GM12892 (cell line): Measurements from ENCODE around the gene ALPL. TPM values are rescaled to one million over a fixed set of nuclear protein-coding genes. Genes with fewer than 3 reads are reported as not detected.
"Not testable (repeated sequence)": the region's sequence is repeated elsewhere in the genome, so short reads cannot be mapped to it uniquely, and the experiment has no call there.

Experiments
- DNase-seq: peaks from one replicate; pipeline ENCODE4 v3.0.0; 2011; ENCODE audit not compliant: insufficient read length
- FAIRE-seq: peaks from 2 replicates; lab custom pipeline; 2011; peaks lifted over from hg19 to GRCh38; lab: Jason Lieb, UNC
- POLR2A ChIP-seq: IDR thresholded peaks from 2 replicates; pipeline ENCODE4 v1.6.1; 2011; ENCODE audit warnings: low read depth, low read length, control low read depth
- POLR2AphosphoS5 ChIP-seq: IDR thresholded peaks from 2 replicates; pipeline ENCODE4 v1.6.1; 2011; ENCODE audit warnings: low read depth, low read length, control low read depth
- TAF1 ChIP-seq: IDR thresholded peaks from 2 replicates; pipeline ENCODE4 v1.6.1; 2011; ENCODE audit warnings: low read depth, mild to moderate bottlenecking, control low read depth, low read length, borderline replicate concordance
- polyA plus RNA-seq: library from polyadenylated mRNA; unstranded; fragments of >200 nt; gene quantifications from one replicate; pipeline ENCODE4 v1.2.1, GENCODE V29; 2012; ENCODE audit warnings: missing spikeins, inconsistent platforms; ENCODE audit not compliant: missing spikeins

ALPL gene
- polyA plus RNA-seq: not detected

- DNase-seq (no peak), FAIRE-seq (no peak)
- TF ChIP-seq POLR2AphosphoS5: no peak
- no peak for TF ChIP-seq POLR2A
- no peak for TF ChIP-seq TAF1
Measured at GRCh38 chr1:21509351-21510112, at the start of gene ALPL. ALPL (plus strand) TSS chr1:21509423; CDS start chr1:21554082, 44,659 bp downstream.

DNA sequence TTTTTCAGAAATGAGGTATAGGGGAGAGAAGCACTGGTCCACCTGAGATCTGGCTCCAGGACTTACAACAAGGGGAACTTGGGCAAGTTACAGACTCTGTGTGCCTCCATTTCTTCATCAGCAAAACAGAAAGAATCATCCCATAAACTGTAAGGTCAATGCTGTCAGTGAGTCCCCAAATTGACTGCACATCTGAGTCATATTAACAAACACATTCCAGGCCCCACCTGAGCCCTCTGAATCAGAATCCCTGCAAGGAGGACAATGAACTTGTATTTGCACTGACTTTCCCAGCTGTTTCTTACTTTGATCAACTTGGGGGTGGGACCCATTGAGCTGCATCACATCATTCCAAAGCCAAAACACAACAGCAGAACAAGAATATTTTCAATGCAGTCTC is 44.1 kb upstream of the ALPL start:
- FAIRE-seq: not testable (repeated sequence)

DNA sequence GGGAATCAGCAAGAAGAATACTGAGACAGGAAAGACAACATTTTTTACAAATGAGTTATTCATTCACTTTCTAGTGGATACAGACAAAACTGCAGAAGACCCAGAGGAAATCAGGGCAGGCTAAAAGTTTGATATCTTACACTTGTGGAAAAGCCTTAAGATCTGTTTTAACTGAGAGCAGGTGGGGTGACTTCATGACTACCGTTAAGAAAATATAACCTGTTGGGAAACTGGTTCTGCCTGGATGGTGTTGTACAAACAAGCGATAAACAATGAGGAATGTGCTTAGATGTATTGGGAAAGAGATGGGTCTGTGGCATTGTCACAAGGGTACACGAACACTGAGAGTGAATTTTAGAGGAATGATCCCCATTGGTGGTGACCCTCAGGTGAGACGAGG is 41.3 kb upstream of the ALPL start:
- not testable (repeated sequence) for DNase-seq, FAIRE-seq

More for the DNA sequence above, 44.1 kb upstream of the ALPL start:
- not testable (repeated sequence) for DNase-seq

DNA sequence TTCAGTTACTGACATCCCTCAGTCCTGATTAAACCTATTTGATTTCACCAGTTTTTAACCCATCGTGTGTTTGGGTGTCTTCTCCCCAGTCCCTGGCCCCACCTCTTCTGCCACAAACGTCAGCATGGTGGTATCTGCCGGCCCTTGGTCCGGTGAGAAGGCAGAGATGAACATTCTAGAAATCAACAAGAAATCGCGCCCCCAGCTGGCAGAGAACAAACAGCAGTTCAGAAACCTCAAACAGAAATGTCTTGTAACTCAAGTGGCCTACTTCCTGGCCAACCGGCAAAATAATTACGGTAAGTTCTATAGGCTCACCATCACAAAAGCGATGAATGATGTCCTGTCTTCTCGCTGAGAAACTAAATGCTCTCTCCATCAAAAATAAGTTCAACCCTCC is 40.6 kb upstream of the ALPL start:
- no peak for TF ChIP-seq POLR2AphosphoS5
- no peak for TF ChIP-seq TAF1
- no peak for TF ChIP-seq POLR2A
- no peak for FAIRE-seq
- DNase-seq: no peak

DNA sequence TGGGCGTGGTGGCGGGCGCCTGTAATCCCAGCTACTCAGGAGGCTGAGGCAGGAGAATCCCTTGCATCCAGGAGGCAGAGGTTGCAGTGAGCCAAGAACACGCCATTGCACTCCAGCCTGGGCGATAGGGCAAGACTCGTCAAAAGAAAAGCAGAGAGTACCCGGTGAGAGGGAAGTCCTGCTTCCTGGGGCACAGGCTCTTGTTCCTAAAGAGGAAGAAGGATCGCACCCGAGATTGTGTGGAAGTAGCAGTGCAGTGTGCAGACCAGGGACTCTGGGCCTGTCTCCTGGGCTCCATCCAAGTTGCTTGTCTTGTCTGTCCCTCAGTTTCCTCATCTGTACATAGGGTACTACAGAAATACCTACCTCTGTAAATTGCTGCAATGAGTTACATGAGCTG is 39.6 kb upstream of the ALPL start:
- FAIRE-seq (no peak), DNase-seq (no peak)
- TF ChIP-seq POLR2AphosphoS5 (no peak), TAF1 (no peak), POLR2A (no peak)

DNA sequence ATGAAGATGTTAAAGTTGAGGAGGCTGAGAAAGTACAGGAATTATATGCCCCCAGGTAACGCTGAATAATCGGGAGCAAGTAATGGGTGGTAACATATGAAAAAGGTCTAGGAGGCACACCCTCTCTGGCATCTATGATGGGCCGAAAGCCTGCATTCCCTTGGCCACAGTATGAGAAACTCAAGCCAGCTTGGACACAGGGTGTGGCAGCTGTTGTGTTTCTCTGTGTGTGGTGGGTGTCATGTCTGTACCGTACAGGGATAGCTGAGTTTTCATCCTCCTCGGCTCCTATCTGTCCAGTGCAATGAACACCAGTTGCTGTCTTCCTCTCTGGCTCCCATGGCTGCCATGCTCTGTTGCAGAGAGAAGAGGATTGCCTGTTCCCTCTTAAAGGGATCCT is 36.4 kb upstream of the ALPL start:
- FAIRE-seq (no peak), DNase-seq (no peak)
- TF ChIP-seq POLR2A (no peak), POLR2AphosphoS5 (no peak), TAF1 (no peak)

DNA sequence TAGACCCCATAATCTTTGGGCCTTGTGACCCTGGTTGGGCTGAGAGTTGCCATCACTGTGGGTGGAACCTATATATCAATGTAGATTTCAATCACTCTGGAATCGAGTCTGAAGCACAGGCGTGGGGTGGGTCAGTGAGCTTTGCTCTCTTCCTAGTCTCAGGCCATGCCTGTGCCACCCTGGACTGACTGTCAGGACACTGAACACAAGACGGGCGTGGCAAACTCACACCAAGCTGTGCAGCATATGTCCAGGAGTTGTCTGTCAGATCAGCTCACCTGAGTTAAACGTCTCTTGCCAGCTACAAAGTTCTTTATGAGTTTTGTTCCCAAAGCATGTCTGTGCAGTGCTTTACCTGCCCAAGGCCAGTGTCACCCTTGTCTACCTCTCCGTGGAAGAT is 30.9 kb upstream of the ALPL start:
- no peak for TF ChIP-seq POLR2A
- TF ChIP-seq POLR2AphosphoS5: no peak
- no peak for TF ChIP-seq TAF1
- no peak for FAIRE-seq
- DNase-seq: no peak

GRCh38 chr1:21483881-21484280 is 25.3 kb upstream of the ALPL start:
- not testable (repeated sequence) for DNase-seq, FAIRE-seq

GRCh38 chr1:21489146-21489545 is 20.1 kb upstream of the ALPL start:
- TF ChIP-seq POLR2AphosphoS5 (no peak), POLR2A (no peak), TAF1 (no peak)
- FAIRE-seq: no peak
- DNase-seq: no peak

GRCh38 chr1:21490774-21491487 is 18.3 kb upstream of the ALPL start:
- DNase-seq (no peak), FAIRE-seq (no peak)
- TF ChIP-seq TAF1 (no peak), POLR2AphosphoS5 (no peak), POLR2A (no peak)

GRCh38 chr1:21491488-21492355 is 17.5 kb upstream of the ALPL start:
- no peak for FAIRE-seq
- DNase-seq: no peak
- TF ChIP-seq TAF1 (no peak), POLR2A (no peak), POLR2AphosphoS5 (no peak)

DNA sequence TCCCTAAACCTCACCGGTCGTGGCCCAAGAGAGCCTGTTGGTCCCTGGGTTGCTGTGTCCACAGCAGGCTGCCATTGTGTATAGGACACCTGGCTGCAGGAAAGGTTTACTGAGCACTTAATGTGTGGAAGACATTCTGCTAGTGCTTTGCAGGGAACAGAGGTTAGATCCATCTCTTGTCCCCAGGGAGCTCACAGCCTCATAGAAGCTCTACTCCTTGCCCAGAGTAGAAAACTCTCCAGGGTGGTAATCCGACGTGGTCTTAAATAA is 16.9 kb upstream of the ALPL start:
- DNase-seq (no peak), FAIRE-seq (no peak)
- no peak for TF ChIP-seq POLR2AphosphoS5
- no peak for TF ChIP-seq TAF1
- no peak for TF ChIP-seq POLR2A
